ENCODE data around the gene IPO5. TPM values are rescaled to one million over a fixed set of nuclear protein-coding genes. Genes with fewer than 3 reads are reported as not detected.

The IPO5 gene
- total and polyA plus RNA-seq, 2 donors from 2014 or later = 32.2 to 92.0 TPM

DNA sequence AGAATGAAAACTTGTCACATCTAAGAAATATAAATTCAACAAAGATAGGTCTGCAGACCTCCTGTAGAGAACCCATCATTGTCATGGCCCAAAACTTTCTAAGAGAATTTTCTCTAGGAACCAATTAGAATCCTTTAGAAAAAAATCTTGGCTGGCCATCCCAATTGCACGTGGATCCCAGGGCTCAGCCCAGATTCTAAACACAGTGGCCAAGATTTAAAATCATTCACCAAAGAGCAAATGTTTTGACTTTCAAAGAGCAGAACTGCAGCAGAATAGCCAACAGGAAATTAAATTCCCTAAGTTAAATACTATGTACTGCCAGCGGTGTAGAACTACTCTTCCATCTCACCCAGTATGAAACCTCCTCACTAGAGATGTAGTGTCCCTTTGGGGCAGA lies 21.3 kb downstream of the IPO5 start:
- intact Hi-C loops (cut with DNase I) = no loop called here
- H3K27me3 ChIP-seq (ENCODE audit: control insufficient read depth, insufficient read depth, low read length) = no peaks in the 10 kb centered on the region
- no peaks in the 10 kb centered on the region for H3K36me3 ChIP-seq (ENCODE audit: control insufficient read depth in 2 of 3, insufficient read depth in 3 of 3, low read length in 3 of 3)
- H3K9me3 ChIP-seq (ENCODE audit: control insufficient read depth in 2 of 3, insufficient read depth in 1 of 3, low read length in 3 of 3) = no peaks in the 10 kb centered on the region
- H3K4me3 ChIP-seq (ENCODE audit: low read length in 3 of 3) = no peak overlapping the region
- H3K4me1 ChIP-seq (ENCODE audit: control insufficient read depth in 2 of 3, insufficient read depth in 2 of 3, low read depth in 1 of 3, low read length in 3 of 3) = peaks cover 0 to 7% (median 0%) of the 10 kb centered on the region in 3 donors
- no peak overlapping the region for H3K9ac ChIP-seq (ENCODE audit: low read length in 3 of 3)
- DNase-seq (no peak), FAIRE-seq (no peak)
- H3K27ac ChIP-seq (ENCODE audit: low read depth in 2 of 2, low read length in 2 of 2) = no peak overlapping the region
- TF ChIP-seq, protein P1, sequence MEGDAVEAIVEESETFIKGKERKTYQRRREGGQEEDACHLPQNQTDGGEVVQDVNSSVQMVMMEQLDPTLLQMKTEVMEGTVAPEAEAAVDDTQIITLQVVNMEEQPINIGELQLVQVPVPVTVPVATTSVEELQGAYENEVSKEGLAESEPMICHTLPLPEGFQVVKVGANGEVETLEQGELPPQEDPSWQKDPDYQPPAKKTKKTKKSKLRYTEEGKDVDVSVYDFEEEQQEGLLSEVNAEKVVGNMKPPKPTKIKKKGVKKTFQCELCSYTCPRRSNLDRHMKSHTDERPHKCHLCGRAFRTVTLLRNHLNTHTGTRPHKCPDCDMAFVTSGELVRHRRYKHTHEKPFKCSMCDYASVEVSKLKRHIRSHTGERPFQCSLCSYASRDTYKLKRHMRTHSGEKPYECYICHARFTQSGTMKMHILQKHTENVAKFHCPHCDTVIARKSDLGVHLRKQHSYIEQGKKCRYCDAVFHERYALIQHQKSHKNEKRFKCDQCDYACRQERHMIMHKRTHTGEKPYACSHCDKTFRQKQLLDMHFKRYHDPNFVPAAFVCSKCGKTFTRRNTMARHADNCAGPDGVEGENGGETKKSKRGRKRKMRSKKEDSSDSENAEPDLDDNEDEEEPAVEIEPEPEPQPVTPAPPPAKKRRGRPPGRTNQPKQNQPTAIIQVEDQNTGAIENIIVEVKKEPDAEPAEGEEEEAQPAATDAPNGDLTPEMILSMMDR (IDR thresholded peaks at IDR 0.05; ENCODE audit: borderline replicate concordance, extremely low read depth, insufficient read depth) = no peak

DNA sequence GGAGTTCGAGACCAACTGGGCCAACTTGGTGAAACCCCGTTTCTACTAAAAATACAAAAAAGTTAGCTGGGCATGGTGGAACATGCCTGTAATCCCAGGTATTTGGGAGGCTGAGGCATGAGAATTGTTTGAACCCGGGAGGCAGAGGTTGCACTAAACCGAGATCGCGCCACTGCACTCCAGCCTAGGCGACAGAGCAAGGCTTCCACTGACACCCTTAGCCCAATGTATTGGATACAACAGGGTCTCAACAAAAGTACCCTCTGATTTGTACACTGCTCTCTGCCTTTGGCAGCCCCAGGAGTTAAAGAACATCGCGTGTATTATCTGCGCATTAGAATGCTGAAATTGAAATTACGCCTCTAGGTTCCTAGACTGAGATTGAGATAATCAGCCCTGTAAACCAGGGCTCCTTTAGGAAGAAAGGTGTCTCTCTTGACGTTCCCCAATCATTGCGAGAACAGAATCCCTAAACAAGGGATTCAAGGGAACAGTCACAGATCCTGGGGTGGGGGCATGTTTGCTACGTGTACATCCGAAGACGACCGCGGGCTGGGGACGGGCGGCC lies 21.9 kb downstream of the IPO5 start:
- no peaks in the 10 kb centered on the region for H3K27me3 ChIP-seq (ENCODE audit: control insufficient read depth, insufficient read depth, low read length)
- peak overlapping the region; percentile 69 to 83 (median 77) for H3K4me3 ChIP-seq (ENCODE audit: low read length in 3 of 3)
- no peak for FAIRE-seq
- H3K4me1 ChIP-seq (ENCODE audit: control insufficient read depth in 2 of 3, insufficient read depth in 2 of 3, low read depth in 1 of 3, low read length in 3 of 3) = peaks cover 0 to 7% (median 0%) of the 10 kb centered on the region in 3 donors
- peak overlapping the region; percentile 27 to 87 (median 70) for H3K9ac ChIP-seq (ENCODE audit: low read length in 3 of 3)
- peak overlapping the region; percentile 86 to 91 for H3K27ac ChIP-seq (ENCODE audit: low read depth in 2 of 2, low read length in 2 of 2)
- intact Hi-C loops (cut with DNase I) = no loop called here
- no peaks in the 10 kb centered on the region for H3K36me3 ChIP-seq (ENCODE audit: control insufficient read depth in 2 of 3, insufficient read depth in 3 of 3, low read length in 3 of 3)
- TF ChIP-seq, protein P1 (IDR thresholded peaks at IDR 0.05; ENCODE audit: borderline replicate concordance, extremely low read depth, insufficient read depth) = no peak
- DNase-seq = peak in 1 of 5 donors; percentile 55
- no peaks in the 10 kb centered on the region for H3K9me3 ChIP-seq (ENCODE audit: control insufficient read depth in 2 of 3, insufficient read depth in 1 of 3, low read length in 3 of 3)

DNA sequence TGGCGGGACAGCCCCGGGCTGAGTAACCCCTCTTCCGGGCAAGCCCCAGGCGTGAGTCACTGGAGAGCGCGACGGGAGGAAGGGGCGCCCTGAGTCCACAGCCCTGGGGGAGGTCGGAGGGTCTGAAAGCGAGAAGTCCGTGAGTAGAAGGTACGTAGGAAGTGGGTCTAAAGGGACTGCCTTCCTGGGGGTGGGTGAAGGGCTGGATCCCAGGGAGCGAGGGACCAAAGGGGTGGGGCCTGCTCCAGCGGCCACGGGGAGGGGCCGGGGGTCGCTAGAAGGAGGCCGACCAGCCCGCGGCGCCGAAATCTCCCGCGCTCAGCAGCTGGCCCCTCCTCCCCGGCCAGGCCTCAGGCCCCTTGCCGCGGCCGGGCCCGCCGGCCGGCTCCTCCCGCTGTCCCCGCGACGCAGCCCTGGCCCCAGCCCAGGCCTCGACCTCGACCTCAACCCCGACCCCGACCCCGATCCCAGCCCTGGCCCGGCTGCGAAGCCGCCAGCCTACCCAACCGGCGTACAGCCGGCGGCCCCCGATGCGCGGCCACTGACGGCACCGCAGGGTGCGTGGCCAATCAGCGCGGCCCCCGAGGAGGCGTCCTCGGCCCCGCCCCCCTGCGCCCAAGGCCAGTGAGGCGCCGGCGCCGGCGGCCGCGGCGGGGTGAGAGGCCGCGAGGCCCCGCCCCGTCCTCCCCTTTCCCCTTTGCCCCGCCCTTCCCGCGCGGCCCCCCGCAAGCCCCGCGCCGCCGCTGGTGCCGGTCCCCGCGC lies 22.6 kb downstream of the IPO5 start:
- H3K9me3 ChIP-seq (ENCODE audit: control insufficient read depth in 2 of 3, insufficient read depth in 1 of 3, low read length in 3 of 3) = no peaks in the 10 kb centered on the region
- H3K9ac ChIP-seq (ENCODE audit: low read length in 3 of 3) = peak overlapping the region; percentile 70 to 87 (median 74)
- peak; percentile 91 to 97 (median 95) for DNase-seq
- no peaks in the 10 kb centered on the region for H3K27me3 ChIP-seq (ENCODE audit: control insufficient read depth, insufficient read depth, low read length)
- TF ChIP-seq, protein P1 (IDR thresholded peaks at IDR 0.05; ENCODE audit: borderline replicate concordance, extremely low read depth, insufficient read depth) = no peak
- no peak for FAIRE-seq
- intact Hi-C loops (cut with DNase I) = no loop called here
- H3K4me1 ChIP-seq (ENCODE audit: control insufficient read depth in 2 of 3, insufficient read depth in 2 of 3, low read depth in 1 of 3, low read length in 3 of 3) = peaks cover 0 to 7% (median 2%) of the 10 kb centered on the region in 3 donors
- no peaks in the 10 kb centered on the region for H3K36me3 ChIP-seq (ENCODE audit: control insufficient read depth in 2 of 3, insufficient read depth in 3 of 3, low read length in 3 of 3)
- H3K4me3 ChIP-seq (ENCODE audit: low read length in 3 of 3) = peak overlapping the region; percentile 77 to 86 (median 83)
- peak overlapping the region; percentile 89 to 91 for H3K27ac ChIP-seq (ENCODE audit: low read depth in 2 of 2, low read length in 2 of 2)
